ENCODE measurements around the gene RTEL1. TPM values are rescaled to one million over a fixed set of nuclear protein-coding genes. Genes with fewer than 3 reads are reported as not detected.

RTEL1 gene
- polyA plus RNA-seq, 1 of the 3 experiments (the other 2 are of a cell fraction): 9.9 TPM

GRCh38 chr20:63700199-63701050, 42.3 kb downstream of the RTEL1 start:
- peak overlapping the region in 1 of 2 experiments; percentile 85; a peak in 2 of 4 replicates for H3K27ac ChIP-seq (ENCODE audit: low read depth in 2 of 2, low read length in 1 of 2)
- no peaks in the 10 kb centered on the region for H3K9me3 ChIP-seq
- H3F3A ChIP-seq (replicated peaks; ENCODE audit: insufficient read depth): no peaks in the 10 kb centered on the region
- no peak overlapping the region for H3K4me2 ChIP-seq
- H3K79me2 ChIP-seq (ENCODE audit: insufficient read depth): peaks cover 7% of the 10 kb centered on the region; the same call in 1 of the 2 replicates
- H3K9ac ChIP-seq: no peak overlapping the region
- DNase-seq: peak; percentile 38
- H3K27me3 ChIP-seq (ENCODE audit: insufficient read depth): no peaks in the 10 kb centered on the region
- no peaks in the 10 kb centered on the region for H4K20me1 ChIP-seq (ENCODE audit: insufficient read depth)
- WGBS (ENCODE audit: low lambda C conversion rate): 95% methylated on average over 16 of the region's 43 CpGs
- H3K9me2 ChIP-seq: no peaks in the 10 kb centered on the region
- ChIA-PET POLR2A (no interaction called here), CTCF (interaction anchor here (0.5 to 1.7 kb wide), 2 partner anchors 162 to 274 kb away, joined by 5 to 6 read pairs; no protein-coding TSS in a partner anchor)
- no peak overlapping the region for H3K4me3 ChIP-seq (ENCODE audit: low read depth in 2 of 2, low read length in 1 of 2)
- no peak overlapping the region for H2AFZ ChIP-seq (ENCODE audit: low read depth)
- H3K36me3 ChIP-seq (replicated peaks in 1 of 2; ENCODE audit: control insufficient read depth in 1 of 2, insufficient read depth in 2 of 2, low read length in 1 of 2): peaks cover 10 to 22% of the 10 kb centered on the region in 2 experiments
- peaks cover 22 to 30% of the 10 kb centered on the region in 2 experiments; a peak in 3 of 4 replicates for H3K4me1 ChIP-seq (ENCODE audit: control insufficient read depth in 1 of 2, insufficient read depth in 2 of 2, low read depth in 1 of 2, low read length in 1 of 2)
- 0 out of 2 replicates have a peak, but pooled peaks have one; percentile 2 for TF ChIP-seq POLR2AphosphoS5 (IDR thresholded peaks at IDR 0.05; ENCODE audit: low read depth, low read length)
- no peak for TF ChIP-seq RAD21 (IDR thresholded peaks at IDR 0.05; ENCODE audit: low read length)

DNA sequence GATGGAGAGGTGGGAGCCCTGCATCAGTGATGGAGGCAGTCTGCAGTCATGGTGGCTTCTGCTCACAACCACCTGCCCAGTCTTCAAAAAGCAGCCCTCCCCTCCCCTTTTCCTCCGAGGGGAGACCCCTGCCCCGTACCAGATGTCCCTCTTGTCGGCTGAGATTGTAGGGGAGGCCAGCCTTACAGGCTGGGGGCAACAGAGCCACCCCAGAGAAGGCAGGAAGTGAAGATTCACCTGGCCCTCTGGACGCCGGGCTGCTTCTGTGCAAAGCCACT, 42.9 kb downstream of the RTEL1 start:
- CTCF ChIA-PET: interaction anchor here (0.5 to 1.7 kb wide), 3 partner anchors 86 to 275 kb away, joined by 4 to 6 read pairs (median 5); no protein-coding TSS in a partner anchor
- POLR2A ChIA-PET: no interaction called here
- TF ChIP-seq FOXJ3 (CRISPR knock-in tag; IDR thresholded peaks at IDR 0.05) (no peak), PBX3 (IDR thresholded peaks at IDR 0.05) (no peak), JUND (IDR thresholded peaks at IDR 0.05) (no peak), FOSL2 (IDR thresholded peaks at IDR 0.05; ENCODE audit: borderline replicate concordance, low read depth) (no peak), REST (IDR thresholded peaks at IDR 0.05; ENCODE audit: low read depth, low read length) (no peak), IRF3 (IDR thresholded peaks at IDR 0.05; ENCODE audit: low read depth, low read length) (no peak), POLR2AphosphoS5 (IDR thresholded peaks at IDR 0.05; ENCODE audit: low read depth, low read length) (no peak; the same call in 1 of the 2 replicates), SIN3A (IDR thresholded peaks at IDR 0.05; ENCODE audit: borderline replicate concordance, low read depth, low read length) (no peak), TCF12 (IDR thresholded peaks at IDR 0.05) (no peak), MXI1 (IDR thresholded peaks at IDR 0.05; ENCODE audit: low read depth, low read length) (no peak), GATA2 (CRISPR knock-in tag; IDR thresholded peaks at IDR 0.05) (no peak), SMC3 (IDR thresholded peaks at IDR 0.05; ENCODE audit: low read depth, low read length) (no peak), CTCF (IDR thresholded peaks at IDR 0.05) (no peak), MEF2A (IDR thresholded peaks at IDR 0.05; ENCODE audit: borderline replicate concordance, low read depth) (no peak)
- TF ChIP-seq, protein P1, sequence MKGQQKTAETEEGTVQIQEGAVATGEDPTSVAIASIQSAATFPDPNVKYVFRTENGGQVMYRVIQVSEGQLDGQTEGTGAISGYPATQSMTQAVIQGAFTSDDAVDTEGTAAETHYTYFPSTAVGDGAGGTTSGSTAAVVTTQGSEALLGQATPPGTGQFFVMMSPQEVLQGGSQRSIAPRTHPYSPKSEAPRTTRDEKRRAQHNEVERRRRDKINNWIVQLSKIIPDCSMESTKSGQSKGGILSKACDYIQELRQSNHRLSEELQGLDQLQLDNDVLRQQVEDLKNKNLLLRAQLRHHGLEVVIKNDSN (IDR thresholded peaks at IDR 0.05; ENCODE audit: borderline replicate concordance, low read depth): no peak
- TF ChIP-seq, protein P2, sequence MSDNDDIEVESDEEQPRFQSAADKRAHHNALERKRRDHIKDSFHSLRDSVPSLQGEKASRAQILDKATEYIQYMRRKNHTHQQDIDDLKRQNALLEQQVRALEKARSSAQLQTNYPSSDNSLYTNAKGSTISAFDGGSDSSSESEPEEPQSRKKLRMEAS (IDR thresholded peaks at IDR 0.05; ENCODE audit: low read depth): no peak

More for the DNA sequence above, 42.9 kb downstream of the RTEL1 start:
- Histone ChIP-seq H2AFZ (ENCODE audit: low read depth) (no peak overlapping the region), H4K20me1 (ENCODE audit: insufficient read depth) (no peaks in the 10 kb centered on the region), H3K9me2 (no peaks in the 10 kb centered on the region), H3K36me3 (replicated peaks in 1 of 2; ENCODE audit: control insufficient read depth in 1 of 2, insufficient read depth in 2 of 2, low read length in 1 of 2) (peaks cover 15 to 23% of the 10 kb centered on the region in 2 experiments), H3K27me3 (ENCODE audit: insufficient read depth) (no peaks in the 10 kb centered on the region), H3F3A (replicated peaks; ENCODE audit: insufficient read depth) (no peaks in the 10 kb centered on the region), H3K4me1 (ENCODE audit: control insufficient read depth in 1 of 2, insufficient read depth in 2 of 2, low read depth in 1 of 2, low read length in 1 of 2) (peaks cover 22 to 29% of the 10 kb centered on the region in 2 experiments; a peak in 3 of 4 replicates), H3K4me2 (no peak overlapping the region), H3K9ac (no peak overlapping the region), H3K4me3 (ENCODE audit: low read depth in 2 of 2, low read length in 1 of 2) (no peak overlapping the region), H3K27ac (ENCODE audit: low read depth in 2 of 2, low read length in 1 of 2) (no peak overlapping the region; a peak in 1 of 4 replicates), H3K79me2 (ENCODE audit: insufficient read depth) (peaks cover 13% of the 10 kb centered on the region), H3K9me3 (no peaks in the 10 kb centered on the region)
- WGBS (ENCODE audit: low lambda C conversion rate): no CpG with 5 or more reads among the region's 5 CpGs
- DNase-seq: no peak

Measured in SK-N-SH (cell line).